Tibial artery (tissue), 4 donors: Measurements from ENCODE around the gene MAP4K2.

Experiments
- DNase-seq, 2 donors: peaks; one replicate each; pipeline ENCODE4 v3.0.0-alpha.2; 2019
- H3K27ac ChIP-seq, 2 donors: fragments of 200-600 bp; sonication (generic) in 1 of 2; 1 replicate in 1 of 2; 2 replicates in 1 of 2; pipeline ENCODE4 v1.5.1; 2018 to 2019; ENCODE audit warnings: mild to moderate bottlenecking in 1 of 2
- H3K27me3 ChIP-seq, 2 donors: fragments of 200-600 bp; sonication (generic) in 1 of 2; one replicate each; pipeline versions ENCODE4 v1.5.1 to v1.6.0; 2016 to 2019
- H3K36me3 ChIP-seq, 3 donors: fragments of 200-600 bp; sonication (generic) in 2 of 3; one replicate each; pipeline ENCODE4 v1.5.1; 2016 to 2019; ENCODE audit warnings: mild to moderate bottlenecking in 2 of 3
- H3K4me1 ChIP-seq, 4 donors: fragments of 200-600 bp; sonication (generic) in 2 of 4; 1 replicate in 3 of 4; 2 replicates in 1 of 4; pipeline ENCODE4 v1.5.1; 2016 to 2019
- H3K4me3 ChIP-seq, 2 donors: fragments of 200-600 bp; sonication (generic) in 1 of 2; 1 replicate in 1 of 2; 2 replicates in 1 of 2; pipeline ENCODE4 v1.5.1; 2018 to 2019; ENCODE audit warnings: mild to moderate bottlenecking in 2 of 2
- H3K9me3 ChIP-seq, 3 donors: fragments of 200-600 bp; sonication (generic) in 1 of 3; one replicate each; pipeline ENCODE4 v1.5.1; 2016 to 2019
- intact Hi-C: fragments of 100-400 bp; cut with DNase I; formaldehyde crosslinking; loops from one replicate; pipeline ENCODE4 v1.15.0; 2023; ENCODE audit warnings: low total_unique reads
- TF ChIP-seq, protein P1 (sequence below), 2 experiments: fragments of 200-600 bp in 1 of 2; fragments of 450-650 bp in 1 of 2; IDR thresholded peaks; one replicate each; pipeline ENCODE4 v1.5.1; 2017 to 2019; ENCODE audit warnings: antibody characterized with exemption in 2 of 2, mild to moderate bottlenecking in 1 of 2, moderate library complexity in 1 of 2

Gene MAP4K2

DNA sequence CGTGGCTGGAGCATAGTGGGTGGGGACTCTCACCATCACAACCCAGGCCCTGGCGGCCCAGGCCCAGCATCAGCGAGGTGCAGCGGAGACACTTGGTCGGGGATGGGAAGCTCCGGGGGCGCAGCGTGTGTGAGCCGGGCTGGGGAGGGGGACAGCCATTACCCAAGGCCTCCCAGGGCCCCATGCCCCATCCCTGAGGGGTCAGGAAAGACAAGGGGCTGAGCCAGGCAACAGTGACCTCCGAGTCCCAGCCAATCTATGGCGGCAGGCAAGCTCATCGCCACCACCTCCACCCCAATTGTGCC, 30.1 kb upstream of the MAP4K2 start:
- Histone ChIP-seq H3K9me3 (no peaks in the 10 kb centered on the region), H3K27me3 (no peaks in the 10 kb centered on the region), H3K4me1 (peaks cover 0 to 13% (median 0%) of the 10 kb centered on the region in 4 donors), H3K27ac (no peak overlapping the region), H3K36me3 (peaks cover 0 to 69% (median 0%) of the 10 kb centered on the region in 3 donors), H3K4me3 (no peak overlapping the region)
- intact Hi-C loops = no loop called here
- DNase-seq = no peak
- TF ChIP-seq, protein P1, sequence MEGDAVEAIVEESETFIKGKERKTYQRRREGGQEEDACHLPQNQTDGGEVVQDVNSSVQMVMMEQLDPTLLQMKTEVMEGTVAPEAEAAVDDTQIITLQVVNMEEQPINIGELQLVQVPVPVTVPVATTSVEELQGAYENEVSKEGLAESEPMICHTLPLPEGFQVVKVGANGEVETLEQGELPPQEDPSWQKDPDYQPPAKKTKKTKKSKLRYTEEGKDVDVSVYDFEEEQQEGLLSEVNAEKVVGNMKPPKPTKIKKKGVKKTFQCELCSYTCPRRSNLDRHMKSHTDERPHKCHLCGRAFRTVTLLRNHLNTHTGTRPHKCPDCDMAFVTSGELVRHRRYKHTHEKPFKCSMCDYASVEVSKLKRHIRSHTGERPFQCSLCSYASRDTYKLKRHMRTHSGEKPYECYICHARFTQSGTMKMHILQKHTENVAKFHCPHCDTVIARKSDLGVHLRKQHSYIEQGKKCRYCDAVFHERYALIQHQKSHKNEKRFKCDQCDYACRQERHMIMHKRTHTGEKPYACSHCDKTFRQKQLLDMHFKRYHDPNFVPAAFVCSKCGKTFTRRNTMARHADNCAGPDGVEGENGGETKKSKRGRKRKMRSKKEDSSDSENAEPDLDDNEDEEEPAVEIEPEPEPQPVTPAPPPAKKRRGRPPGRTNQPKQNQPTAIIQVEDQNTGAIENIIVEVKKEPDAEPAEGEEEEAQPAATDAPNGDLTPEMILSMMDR (IDR thresholded peaks at IDR 0.05) = no peak

DNA sequence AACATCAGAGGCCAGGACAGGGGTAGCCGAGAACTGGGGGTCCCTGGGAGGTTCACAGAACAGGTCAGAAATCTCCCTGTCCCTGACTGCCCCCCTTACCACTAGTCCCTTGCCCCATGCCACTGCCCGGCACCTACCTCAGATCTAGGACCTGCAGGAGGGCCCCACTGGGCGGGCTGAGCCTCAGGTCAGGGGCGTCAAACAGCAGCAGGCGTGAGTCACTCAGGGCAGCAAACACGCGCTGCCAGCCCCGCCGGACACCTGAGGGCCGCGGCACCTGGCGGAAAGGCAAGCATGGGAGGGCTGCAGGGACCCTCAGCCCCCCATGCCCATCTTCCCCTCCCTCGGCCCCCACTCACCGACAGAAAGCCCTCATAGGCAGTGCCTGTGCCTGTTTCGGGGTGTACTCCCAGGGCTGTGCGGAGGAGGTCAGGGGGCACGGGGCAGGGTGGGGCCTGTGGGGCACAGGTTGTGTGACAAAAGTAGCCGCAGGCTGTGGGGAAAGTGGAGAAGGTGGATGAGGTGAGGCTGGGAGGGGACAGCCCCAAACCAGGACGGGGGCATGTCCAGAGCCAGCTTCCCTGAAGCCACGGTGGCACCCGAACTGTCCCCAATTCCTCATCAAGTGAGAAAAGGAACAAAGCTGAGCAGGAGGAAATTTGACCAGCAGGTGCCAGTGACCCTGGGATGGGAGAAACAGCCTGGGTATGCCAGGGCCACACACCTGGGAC, 29.6 kb upstream of the MAP4K2 start:
- intact Hi-C loops = no loop called here
- Histone ChIP-seq H3K27ac (no peak overlapping the region), H3K27me3 (no peaks in the 10 kb centered on the region), H3K9me3 (no peaks in the 10 kb centered on the region), H3K36me3 (peaks cover 0 to 68% (median 0%) of the 10 kb centered on the region in 3 donors), H3K4me1 (peaks cover 0 to 13% (median 0%) of the 10 kb centered on the region in 4 donors), H3K4me3 (no peak overlapping the region)
- TF ChIP-seq, protein P1 (IDR thresholded peaks at IDR 0.05) = no peak
- DNase-seq = no peak

GRCh38 chr11:64831411-64831891, 28.4 kb upstream of the MAP4K2 start:
- intact Hi-C loops = no loop called here
- DNase-seq = no peak

DNA sequence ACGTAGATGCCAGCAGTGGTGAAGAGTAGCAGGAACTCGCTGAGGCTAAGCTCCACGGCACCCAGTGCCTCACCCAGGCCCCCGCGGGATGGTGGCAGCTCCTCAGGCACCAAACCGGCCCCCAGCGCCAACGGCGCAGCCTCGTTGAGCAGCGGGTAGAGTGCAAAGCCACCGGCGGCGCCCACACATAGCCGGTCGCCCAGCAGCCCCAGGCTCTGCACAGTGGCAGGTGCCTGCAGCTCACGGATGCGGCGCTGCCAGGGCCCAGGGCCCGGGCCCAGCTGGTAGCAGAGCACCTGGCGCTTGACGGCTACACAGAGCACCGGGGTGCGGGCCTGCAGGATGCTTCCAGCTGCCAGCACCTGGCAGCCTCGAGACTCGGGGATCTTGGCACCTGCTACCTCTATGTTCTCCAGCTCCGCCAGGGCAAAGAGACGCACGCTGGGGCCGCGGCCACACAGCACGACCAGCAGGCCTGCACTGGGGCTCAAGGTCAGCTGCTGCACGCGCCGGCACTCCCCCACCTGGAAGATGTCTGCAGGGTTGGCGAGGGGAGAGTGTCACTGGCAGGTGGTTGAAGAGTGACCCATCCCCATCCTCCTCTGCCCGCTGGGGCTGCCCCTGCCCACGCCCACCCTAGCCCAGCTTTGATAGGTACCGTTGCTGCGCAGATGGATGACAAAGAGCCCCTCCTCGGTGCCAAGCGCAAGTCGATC, 26.7 kb upstream of the MAP4K2 start:
- no peak for DNase-seq
- intact Hi-C loops = no loop called here
- no peak overlapping the region for H3K4me3 ChIP-seq
- TF ChIP-seq, protein P1 (IDR thresholded peaks at IDR 0.05) = no peak
- H3K27me3 ChIP-seq = no peaks in the 10 kb centered on the region
- H3K27ac ChIP-seq = no peak overlapping the region
- H3K36me3 ChIP-seq = peaks cover 0 to 80% (median 0%) of the 10 kb centered on the region in 3 donors
- H3K9me3 ChIP-seq = no peaks in the 10 kb centered on the region
- no peaks in the 10 kb centered on the region for H3K4me1 ChIP-seq

More at GRCh38 chr11:64831411-64831891, 28.4 kb upstream of the MAP4K2 start:
- Histone ChIP-seq H3K36me3 (peaks cover 0 to 77% (median 0%) of the 10 kb centered on the region in 3 donors), H3K27me3 (no peaks in the 10 kb centered on the region), H3K4me1 (peaks cover 0 to 13% (median 0%) of the 10 kb centered on the region in 4 donors), H3K9me3 (no peaks in the 10 kb centered on the region), H3K27ac (no peak overlapping the region), H3K4me3 (no peak overlapping the region)
- TF ChIP-seq, protein P1 (IDR thresholded peaks at IDR 0.05) = no peak

DNA sequence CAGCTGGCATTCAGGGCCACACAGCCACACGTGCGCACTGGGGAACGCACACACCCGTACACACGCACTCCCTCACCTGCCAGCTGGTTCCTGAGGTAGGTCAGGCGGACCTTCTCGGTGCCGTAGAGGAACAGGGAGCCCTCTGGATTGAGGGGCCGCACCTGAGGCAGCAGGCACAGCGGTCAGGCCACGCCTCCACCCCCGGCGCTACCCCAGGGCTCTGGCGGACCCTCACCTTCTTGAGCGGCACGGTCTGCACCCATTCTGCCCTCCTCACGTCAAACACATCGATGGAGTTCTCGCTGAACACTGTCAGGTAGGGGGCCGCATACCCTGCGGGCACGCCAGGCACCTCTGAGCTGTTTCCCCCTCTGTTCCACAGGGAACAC, 24.4 kb upstream of the MAP4K2 start:
- Histone ChIP-seq H3K4me1 (no peaks in the 10 kb centered on the region), H3K36me3 (peaks cover 0 to 58% (median 0%) of the 10 kb centered on the region in 3 donors), H3K4me3 (no peak overlapping the region), H3K27ac (no peak overlapping the region), H3K9me3 (no peaks in the 10 kb centered on the region), H3K27me3 (no peaks in the 10 kb centered on the region)
- DNase-seq = no peak
- intact Hi-C loops = no loop called here
- TF ChIP-seq, protein P1 (IDR thresholded peaks at IDR 0.05) = no peak
